Activated T-cell treated with anti-CD3 and anti-CD28 coated beads, Interleukin-2, amount 50 U/mL, for 1 hour (primary cell): ENCODE measurements around the gene PNPO.
"Not testable (repeated sequence)": the region's sequence is repeated elsewhere in the genome, so short reads cannot be mapped to it uniquely, and the experiment has no call there.

Experiments used
- DNase-seq: peaks from one replicate; pipeline ENCODE4 v3.0.0-alpha.2; 2020

PNPO gene

GRCh38 chr17:47918991-47919390 is 22.4 kb upstream of the PNPO start:
- no peak for DNase-seq

DNA sequence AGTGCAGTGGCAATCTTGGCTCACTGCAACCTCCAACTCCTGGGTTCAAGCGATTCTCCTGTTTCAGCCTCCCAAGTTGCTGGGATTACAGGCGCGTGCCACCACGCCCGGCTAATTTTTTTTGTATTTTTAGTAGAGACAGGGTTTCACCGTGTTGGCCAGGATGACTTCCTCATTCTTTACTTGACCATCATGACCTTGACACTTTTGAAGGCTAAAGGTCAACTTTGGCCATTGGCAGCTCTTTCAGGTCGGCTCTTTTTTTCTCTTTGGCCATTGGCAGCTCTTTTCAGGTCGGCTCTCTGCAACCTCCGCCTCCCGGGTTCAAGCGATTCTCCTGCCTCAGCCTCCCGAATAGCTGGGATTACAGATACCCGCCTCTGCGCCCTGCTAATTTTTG is 21.5 kb upstream of the PNPO start:
- DNase-seq = not testable (repeated sequence)

DNA sequence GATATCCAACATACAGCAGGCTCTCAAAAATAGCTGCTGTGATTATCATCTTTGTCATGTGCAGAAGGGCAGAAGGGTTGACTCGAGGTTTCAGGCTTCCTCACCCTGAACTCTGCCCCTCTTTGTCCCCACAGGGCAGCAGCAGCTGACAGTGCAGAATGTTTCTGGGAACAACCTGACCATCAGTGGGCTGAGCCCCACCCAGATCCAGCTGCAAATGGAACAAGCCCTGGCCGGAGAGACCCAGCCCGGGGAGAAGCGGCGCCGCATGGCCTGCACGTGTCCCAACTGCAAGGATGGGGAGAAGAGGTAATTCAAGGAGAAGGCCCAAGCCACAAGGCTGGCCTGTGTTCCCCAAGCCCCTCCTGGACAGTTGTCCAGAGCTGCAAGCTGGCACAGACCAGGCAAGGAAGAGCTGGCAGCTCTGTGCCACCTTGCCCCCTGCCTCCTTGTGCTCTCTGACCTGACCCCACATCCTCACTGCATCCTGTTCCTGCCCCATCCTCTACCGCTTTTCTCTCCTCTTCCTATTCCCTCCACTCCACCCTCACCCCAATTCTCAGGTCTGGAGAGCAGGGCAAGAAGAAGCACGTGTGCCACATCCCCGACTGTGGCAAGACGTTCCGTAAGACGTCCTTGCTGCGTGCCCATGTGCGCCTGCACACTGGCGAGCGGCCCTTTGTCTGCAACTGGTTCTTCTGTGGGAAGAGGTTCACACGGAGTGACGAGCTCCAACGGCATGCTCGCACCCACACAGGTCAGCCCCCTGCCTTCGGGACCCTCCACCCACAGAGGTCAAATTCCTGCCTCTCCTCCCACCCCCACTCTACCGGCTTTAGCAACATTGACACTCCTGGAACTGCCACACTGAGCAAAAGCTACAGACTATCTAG is 16.3 kb upstream of the PNPO start:
- DNase-seq = no peak

GRCh38 chr17:47925678-47925988 is 15.7 kb upstream of the PNPO start:
- DNase-seq = no peak

DNA sequence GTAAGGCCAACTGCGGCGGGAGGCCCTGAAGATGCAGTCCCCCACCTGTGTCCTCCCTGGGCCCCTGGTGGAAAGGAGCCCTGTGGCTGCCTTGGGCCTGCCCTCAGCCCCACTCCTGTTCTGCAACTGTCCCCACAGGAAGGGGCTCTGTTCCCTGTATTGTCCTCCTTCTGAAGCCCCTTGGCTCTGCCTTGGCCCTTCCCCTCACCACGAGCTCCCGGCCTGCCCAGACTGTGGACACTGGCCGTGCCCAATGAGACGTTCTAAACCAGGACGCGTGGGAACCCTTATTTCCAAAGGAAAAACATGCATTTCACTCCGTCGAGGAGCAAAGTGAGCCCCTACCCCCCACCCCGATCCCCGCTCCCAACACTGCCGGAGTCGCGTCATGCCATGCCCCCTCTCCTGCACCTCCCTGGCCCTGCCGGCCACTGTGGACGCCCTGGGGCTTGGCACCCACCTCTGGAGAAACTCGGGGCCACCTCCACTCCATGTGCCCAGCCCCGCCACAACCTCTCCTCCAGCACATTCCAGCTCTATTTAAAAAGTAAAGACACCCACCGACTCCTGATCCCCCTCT is 13.5 kb upstream of the PNPO start:
- no peak for DNase-seq

- no peak for DNase-seq
Measured at GRCh38 chr17:47928415-47928814, 13.0 kb upstream of the PNPO start.

DNA sequence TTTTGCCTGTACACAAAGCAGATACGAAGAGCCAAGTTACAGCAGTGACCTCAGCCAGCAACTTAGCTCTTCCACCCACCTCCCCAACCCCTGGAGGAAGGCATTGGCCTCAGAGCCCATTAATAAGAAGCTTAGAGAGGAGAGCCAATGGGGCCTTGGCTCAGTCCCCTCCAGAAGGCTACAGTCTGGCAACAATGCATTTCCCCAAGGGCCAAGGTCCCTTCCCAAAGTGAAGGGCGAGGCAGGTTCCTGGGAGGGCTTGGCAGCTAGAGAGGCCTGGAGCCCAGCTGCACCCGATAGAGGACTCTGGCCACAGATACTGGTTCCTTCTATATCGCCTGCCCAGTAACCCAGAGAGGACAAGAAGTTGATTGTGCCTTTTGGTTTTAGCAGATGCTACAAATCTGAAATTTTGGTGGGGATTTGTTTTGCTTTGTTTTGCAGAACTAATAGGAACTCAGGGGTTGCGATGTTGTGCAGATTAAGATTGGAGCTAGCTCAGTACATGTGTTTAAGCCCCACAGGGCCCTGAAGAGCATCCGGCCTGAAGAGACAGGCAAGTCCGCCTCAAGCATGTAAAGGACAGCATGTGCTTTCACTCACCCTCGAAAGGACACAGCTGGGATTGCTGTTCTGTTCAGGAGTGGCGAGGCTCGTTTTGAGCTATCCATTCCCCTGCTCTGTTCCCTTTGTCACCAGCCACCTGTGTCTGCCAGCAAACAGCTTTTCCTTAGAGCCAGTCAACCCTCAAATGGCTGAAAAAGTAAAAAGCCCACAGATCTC is 12.0 kb upstream of the PNPO start:
- no peak for DNase-seq

DNA sequence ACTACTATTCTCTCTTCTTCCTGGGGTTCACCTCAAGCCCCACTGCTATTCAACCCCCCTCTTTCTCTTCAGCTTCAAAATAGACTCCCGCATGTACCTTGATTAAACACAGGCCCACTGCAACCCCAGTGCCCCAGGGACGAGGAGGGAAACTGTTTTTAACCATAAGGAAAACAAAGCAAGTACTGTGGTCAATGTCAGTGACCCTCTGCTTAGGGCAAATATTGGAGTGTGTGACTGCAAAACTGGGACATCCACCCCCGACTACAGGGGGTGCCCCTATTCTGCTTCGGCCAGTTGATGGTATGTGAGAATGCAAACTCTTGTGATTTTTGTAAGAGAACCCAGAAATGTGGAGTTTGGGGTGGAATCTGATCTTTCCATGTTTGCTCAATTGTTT is 9.5 kb upstream of the PNPO start:
- DNase-seq = no peak

DNA sequence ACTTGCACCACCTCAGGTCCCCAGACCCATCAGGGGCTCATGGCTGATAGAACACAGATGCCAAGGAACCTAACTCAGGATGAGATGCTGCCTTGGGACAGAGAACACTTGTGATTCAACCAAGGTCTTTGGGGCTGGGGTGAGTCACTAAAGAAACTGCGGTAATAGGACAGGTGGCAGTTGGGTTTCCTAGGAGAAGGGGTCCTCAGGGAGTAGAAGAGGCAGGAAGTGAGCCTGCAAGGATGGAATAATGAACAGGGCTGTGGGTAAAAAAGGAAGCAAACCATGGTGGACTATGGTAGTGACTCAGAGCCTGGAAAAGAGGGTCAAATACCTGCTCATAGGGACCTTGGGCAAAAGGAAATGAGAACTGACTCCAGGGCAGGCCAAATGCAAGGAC is 6.5 kb upstream of the PNPO start:
- no peak for DNase-seq

- not testable (repeated sequence) for DNase-seq
Measured at GRCh38 chr17:47935468-47935867, 5.9 kb upstream of the PNPO start.

GRCh38 chr17:47935961-47936360 is 5.4 kb upstream of the PNPO start:
- DNase-seq = no peak

GRCh38 chr17:47937941-47938340 is 3.4 kb upstream of the PNPO start:
- DNase-seq = no peak

- DNase-seq = no peak
Measured at GRCh38 chr17:47942096-47942510, 732 bp downstream of the PNPO start.

- DNase-seq = no peak
Measured at GRCh38 chr17:47942568-47942967, 1.2 kb downstream of the PNPO start.

- no peak for DNase-seq
Measured at GRCh38 chr17:47945080-47945479, 3.7 kb downstream of the PNPO start.

DNA sequence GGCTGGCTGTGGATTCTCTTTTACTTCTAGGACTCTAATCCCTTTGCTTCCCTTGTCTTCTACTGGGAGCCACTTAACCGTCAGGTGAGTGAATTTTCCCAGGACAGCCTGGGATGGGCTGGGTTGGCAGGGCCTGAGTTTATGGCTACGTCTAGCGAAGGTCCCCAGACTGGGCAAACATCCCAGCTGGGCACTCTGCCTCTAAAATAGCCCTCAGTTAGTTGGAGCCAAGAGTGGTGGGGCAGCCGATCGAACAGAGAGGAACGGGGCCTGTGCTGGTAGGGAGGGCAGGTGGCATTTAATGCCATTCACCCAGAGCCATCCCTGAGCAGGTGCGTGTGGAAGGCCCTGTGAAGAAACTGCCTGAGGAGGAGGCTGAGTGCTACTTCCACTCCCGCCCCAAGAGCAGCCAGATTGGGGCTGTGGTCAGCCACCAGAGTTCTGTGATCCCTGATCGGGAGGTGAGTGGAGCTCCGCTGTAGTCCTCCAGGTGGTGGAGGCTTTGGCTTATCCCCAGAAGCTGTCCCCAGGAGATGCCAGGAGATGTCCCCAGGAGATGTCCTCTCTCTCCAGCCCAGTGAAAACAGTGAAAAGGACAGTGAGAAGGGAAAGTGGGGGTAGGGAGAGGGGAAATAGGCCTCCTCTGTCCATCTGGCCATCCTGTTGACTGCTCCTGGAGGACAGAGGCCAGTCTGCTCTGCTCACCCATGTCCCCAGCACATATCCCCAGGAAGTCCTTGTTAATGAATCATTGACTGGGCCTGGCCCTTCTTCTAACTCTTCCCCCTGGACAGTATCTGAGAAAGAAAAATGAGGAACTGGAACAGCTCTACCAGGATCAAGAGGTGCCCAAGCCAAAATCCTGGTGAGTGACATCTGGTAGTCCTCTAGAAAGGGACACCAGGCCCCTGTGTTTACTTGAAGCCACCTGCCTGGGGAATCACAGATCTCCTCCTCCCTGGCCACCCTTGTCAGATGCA is 4.4 kb downstream of the PNPO start:
- no peak for DNase-seq

DNA sequence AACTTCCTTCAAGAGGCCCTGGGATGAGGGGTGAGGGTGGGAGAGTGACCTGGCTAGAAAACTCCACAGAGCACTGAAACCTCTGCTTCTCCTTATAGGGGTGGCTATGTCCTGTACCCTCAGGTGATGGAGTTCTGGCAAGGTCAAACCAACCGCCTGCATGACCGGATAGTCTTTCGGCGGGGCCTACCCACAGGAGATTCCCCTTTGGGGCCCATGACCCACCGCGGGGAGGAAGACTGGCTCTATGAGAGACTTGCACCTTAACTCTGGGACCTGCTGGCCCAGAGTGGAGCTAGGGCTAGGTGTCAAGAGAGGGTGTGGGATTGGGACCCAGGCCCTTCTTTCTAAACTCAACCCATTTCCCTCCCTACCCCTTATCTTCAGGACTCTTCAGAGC is 5.1 kb downstream of the PNPO start:
- no peak for DNase-seq

- peak; percentile 73 for DNase-seq
Measured at GRCh38 chr17:47946929-47947397, 5.6 kb downstream of the PNPO start.

- peak; percentile 23 for DNase-seq
Measured at GRCh38 chr17:47948706-47949196, 7.4 kb downstream of the PNPO start.

- DNase-seq = peak; percentile 78
Measured at GRCh38 chr17:47949197-47949759, 7.9 kb downstream of the PNPO start.

DNA sequence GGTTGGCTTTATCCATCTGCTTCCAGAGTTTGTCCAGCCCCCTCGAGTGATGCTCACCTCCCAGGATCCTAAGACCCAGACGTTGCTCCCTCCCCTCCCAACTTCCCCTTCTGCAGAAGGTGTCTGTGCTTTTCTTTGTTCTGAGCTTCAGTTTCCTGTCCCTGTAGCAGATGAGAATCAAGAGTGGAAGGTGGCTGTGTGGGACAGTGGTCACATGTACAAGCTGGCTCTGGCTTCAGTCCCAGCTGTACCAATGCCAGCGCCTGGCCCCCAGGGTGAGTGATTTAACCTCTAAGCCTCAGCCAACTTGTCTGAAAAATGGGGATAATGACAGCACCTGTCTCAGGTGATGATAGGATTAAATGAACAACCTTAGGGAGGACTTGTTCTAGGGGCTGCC is 8.6 kb downstream of the PNPO start:
- DNase-seq = no peak

- DNase-seq = no peak
Measured at GRCh38 chr17:47950448-47950847, 9.1 kb downstream of the PNPO start.
